ENCODE data around the gene KIR3DL2. TPM values are rescaled to one million over a fixed set of nuclear protein-coding genes. Genes with fewer than 3 reads are reported as not detected.
"Not testable (repeated sequence)": the region's sequence is repeated elsewhere in the genome, so short reads cannot be mapped to it uniquely, and the experiment has no call there.

KIR3DL2 gene
- polyA plus RNA-seq, 1 donor, result not detected

- H3K4me1 ChIP-seq (ENCODE audit: control insufficient read depth, insufficient read depth, low read length); H3K9me3 ChIP-seq (ENCODE audit: control insufficient read depth, low read depth, low read length); H3K27ac ChIP-seq (ENCODE audit: low read length); H3K36me3 ChIP-seq (ENCODE audit: control insufficient read depth, insufficient read depth, low read length); H3K27me3 ChIP-seq (ENCODE audit: control insufficient read depth, insufficient read depth, low read length); DNase-seq; H3K4me3 ChIP-seq (ENCODE audit: low read length): not testable (repeated sequence)
- WGBS (ENCODE audit: insufficient coverage, low lambda C conversion rate), result no CpG with 5 or more reads among the region's 16 CpGs
Observed at GRCh38 chr19:54894106-54894505, 43.9 kb downstream of the KIR3DL2 start.

- H3K36me3 ChIP-seq (ENCODE audit: control insufficient read depth, insufficient read depth, low read length), result no peaks in the 10 kb centered on the region
- DNase-seq, result no peak
- H3K4me3 ChIP-seq (ENCODE audit: low read length), result no peak overlapping the region
- H3K27me3 ChIP-seq (ENCODE audit: control insufficient read depth, insufficient read depth, low read length), result no peaks in the 10 kb centered on the region
- no peak overlapping the region for H3K27ac ChIP-seq (ENCODE audit: low read length)
- no peaks in the 10 kb centered on the region for H3K4me1 ChIP-seq (ENCODE audit: control insufficient read depth, insufficient read depth, low read length)
- H3K9me3 ChIP-seq (ENCODE audit: control insufficient read depth, low read depth, low read length), result no peaks in the 10 kb centered on the region
- WGBS (ENCODE audit: insufficient coverage, low lambda C conversion rate), result no CpG with 5 or more reads among the region's 2 CpGs
Observed at GRCh38 chr19:54896036-54896435, 45.8 kb downstream of the KIR3DL2 start.

GRCh38 chr19:54898685-54899084 is 48.4 kb downstream of the KIR3DL2 start:
- WGBS (ENCODE audit: insufficient coverage, low lambda C conversion rate), result 17% methylated on average over 1 of the region's 7 CpGs
- not testable (repeated sequence) for H3K9me3 ChIP-seq (ENCODE audit: control insufficient read depth, low read depth, low read length); H3K27me3 ChIP-seq (ENCODE audit: control insufficient read depth, insufficient read depth, low read length); H3K4me1 ChIP-seq (ENCODE audit: control insufficient read depth, insufficient read depth, low read length); DNase-seq; H3K27ac ChIP-seq (ENCODE audit: low read length); H3K36me3 ChIP-seq (ENCODE audit: control insufficient read depth, insufficient read depth, low read length); H3K4me3 ChIP-seq (ENCODE audit: low read length)

DNA sequence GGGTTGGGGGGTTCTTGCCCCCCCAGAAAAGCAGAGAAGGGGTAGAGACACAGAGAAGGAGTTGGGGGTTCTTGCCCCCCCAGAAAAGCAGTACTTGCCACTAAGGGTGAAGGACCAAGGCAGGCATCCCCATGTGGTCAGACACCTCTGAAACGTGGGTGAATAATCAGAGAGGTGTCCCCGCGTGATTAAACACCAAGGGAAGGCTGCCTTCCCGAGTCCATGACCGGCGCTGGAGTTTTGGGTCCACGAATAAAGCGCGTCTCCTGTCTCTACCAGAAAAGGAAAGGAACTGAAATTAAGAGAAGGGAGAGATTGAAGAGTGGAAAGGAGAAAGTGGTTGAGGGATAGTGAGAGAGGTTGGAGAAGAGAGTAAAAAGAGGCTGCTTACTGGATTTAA is 49.4 kb downstream of the KIR3DL2 start:
- not testable (repeated sequence) for H3K27ac ChIP-seq (ENCODE audit: low read length); H3K36me3 ChIP-seq (ENCODE audit: control insufficient read depth, insufficient read depth, low read length); H3K4me3 ChIP-seq (ENCODE audit: low read length); H3K27me3 ChIP-seq (ENCODE audit: control insufficient read depth, insufficient read depth, low read length); H3K9me3 ChIP-seq (ENCODE audit: control insufficient read depth, low read depth, low read length); DNase-seq; H3K4me1 ChIP-seq (ENCODE audit: control insufficient read depth, insufficient read depth, low read length)
- 98% methylated on average over 8 of the region's 9 CpGs for WGBS (ENCODE audit: insufficient coverage, low lambda C conversion rate)

- not testable (repeated sequence) for H3K27me3 ChIP-seq (ENCODE audit: control insufficient read depth, insufficient read depth, low read length); H3K27ac ChIP-seq (ENCODE audit: low read length); DNase-seq; H3K9me3 ChIP-seq (ENCODE audit: control insufficient read depth, low read depth, low read length); H3K36me3 ChIP-seq (ENCODE audit: control insufficient read depth, insufficient read depth, low read length); H3K4me3 ChIP-seq (ENCODE audit: low read length); H3K4me1 ChIP-seq (ENCODE audit: control insufficient read depth, insufficient read depth, low read length)
- WGBS (ENCODE audit: insufficient coverage, low lambda C conversion rate), result 40% methylated on average over 1 of the region's 8 CpGs
Observed at GRCh38 chr19:54901153-54901552, 50.9 kb downstream of the KIR3DL2 start.

DNA sequence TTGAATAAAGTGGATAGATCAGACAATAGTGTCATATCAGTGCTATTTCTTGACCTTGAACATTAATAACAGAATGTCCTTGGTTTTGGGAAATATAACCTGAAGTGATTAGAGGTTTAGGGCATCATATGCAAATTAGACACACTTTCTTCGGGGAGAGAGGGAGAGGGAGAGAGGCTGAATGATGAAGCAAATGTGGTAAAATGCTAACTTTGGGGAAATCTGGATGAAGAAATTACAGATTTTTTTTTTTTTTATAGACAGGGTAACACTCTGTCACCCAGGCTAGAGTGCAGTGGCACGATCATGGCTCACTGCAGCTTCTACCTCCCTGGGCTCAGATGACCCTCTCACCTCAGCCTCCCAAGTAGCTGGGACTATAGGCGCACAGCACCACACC is 51.8 kb downstream of the KIR3DL2 start:
- Histone ChIP-seq H3K9me3 (ENCODE audit: control insufficient read depth, low read depth, low read length) (no peaks in the 10 kb centered on the region), H3K27ac (ENCODE audit: low read length) (no peak overlapping the region), H3K36me3 (ENCODE audit: control insufficient read depth, insufficient read depth, low read length) (no peaks in the 10 kb centered on the region), H3K27me3 (ENCODE audit: control insufficient read depth, insufficient read depth, low read length) (no peaks in the 10 kb centered on the region), H3K4me3 (ENCODE audit: low read length) (no peak overlapping the region), H3K4me1 (ENCODE audit: control insufficient read depth, insufficient read depth, low read length) (no peaks in the 10 kb centered on the region)
- 100% methylated on average over 1 of the region's 3 CpGs for WGBS (ENCODE audit: insufficient coverage, low lambda C conversion rate)
- no peak for DNase-seq

DNA sequence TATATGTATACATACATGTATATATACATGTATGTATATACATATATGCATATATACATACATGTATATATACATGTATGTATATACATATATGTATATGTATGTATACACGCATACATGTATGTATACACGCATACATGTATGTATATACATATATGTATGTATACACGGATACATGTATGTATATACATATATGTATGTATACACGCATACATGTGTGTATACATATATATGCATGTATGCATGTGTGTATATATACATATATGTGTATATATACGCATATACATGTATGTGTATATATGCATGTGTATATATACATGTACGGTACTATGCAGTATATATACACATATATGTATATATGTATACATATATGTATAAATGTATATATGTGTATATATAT is 53.1 kb downstream of the KIR3DL2 start:
- H3K9me3 ChIP-seq (ENCODE audit: control insufficient read depth, low read depth, low read length), result no peaks in the 10 kb centered on the region
- no peaks in the 10 kb centered on the region for H3K27me3 ChIP-seq (ENCODE audit: control insufficient read depth, insufficient read depth, low read length)
- no peak for DNase-seq
- no CpG with 5 or more reads among the region's 6 CpGs for WGBS (ENCODE audit: insufficient coverage, low lambda C conversion rate)
- no peak overlapping the region for H3K4me3 ChIP-seq (ENCODE audit: low read length)
- no peaks in the 10 kb centered on the region for H3K36me3 ChIP-seq (ENCODE audit: control insufficient read depth, insufficient read depth, low read length)
- no peaks in the 10 kb centered on the region for H3K4me1 ChIP-seq (ENCODE audit: control insufficient read depth, insufficient read depth, low read length)
- H3K27ac ChIP-seq (ENCODE audit: low read length), result no peak overlapping the region

DNA sequence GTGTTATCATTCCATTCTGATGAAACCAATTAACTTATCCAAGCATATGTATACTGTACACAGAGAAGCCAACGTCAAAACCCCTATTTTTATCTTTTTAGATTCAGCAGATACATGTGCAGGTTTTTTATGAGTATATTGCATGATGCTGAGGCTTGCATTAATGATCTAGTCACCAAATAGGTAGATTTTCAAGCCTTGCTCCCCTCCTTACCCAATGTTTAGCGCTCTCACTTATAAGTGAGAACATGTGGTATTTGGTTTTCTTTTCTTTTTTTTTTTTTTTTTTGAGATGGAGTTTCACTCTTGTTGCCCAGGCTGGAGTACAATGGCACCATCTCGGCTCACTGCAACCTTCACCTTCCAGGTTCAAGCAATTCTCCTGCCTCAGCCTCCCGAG is 54.0 kb downstream of the KIR3DL2 start:
- not testable (repeated sequence) for H3K4me1 ChIP-seq (ENCODE audit: control insufficient read depth, insufficient read depth, low read length); H3K27ac ChIP-seq (ENCODE audit: low read length); H3K36me3 ChIP-seq (ENCODE audit: control insufficient read depth, insufficient read depth, low read length); H3K9me3 ChIP-seq (ENCODE audit: control insufficient read depth, low read depth, low read length); DNase-seq; H3K27me3 ChIP-seq (ENCODE audit: control insufficient read depth, insufficient read depth, low read length); H3K4me3 ChIP-seq (ENCODE audit: low read length)
- no CpG with 5 or more reads among the region's 4 CpGs for WGBS (ENCODE audit: insufficient coverage, low lambda C conversion rate)

- H3K27ac ChIP-seq (ENCODE audit: low read length), result no peak overlapping the region
- no peak for DNase-seq
- 57% methylated on average over 2 of the region's 5 CpGs for WGBS (ENCODE audit: insufficient coverage, low lambda C conversion rate)
- H3K4me3 ChIP-seq (ENCODE audit: low read length), result no peak overlapping the region
- no peaks in the 10 kb centered on the region for H3K27me3 ChIP-seq (ENCODE audit: control insufficient read depth, insufficient read depth, low read length)
- H3K9me3 ChIP-seq (ENCODE audit: control insufficient read depth, low read depth, low read length), result no peaks in the 10 kb centered on the region
- no peaks in the 10 kb centered on the region for H3K4me1 ChIP-seq (ENCODE audit: control insufficient read depth, insufficient read depth, low read length)
- no peaks in the 10 kb centered on the region for H3K36me3 ChIP-seq (ENCODE audit: control insufficient read depth, insufficient read depth, low read length)
Observed at GRCh38 chr19:54905421-54905802, 55.2 kb downstream of the KIR3DL2 start.

DNA sequence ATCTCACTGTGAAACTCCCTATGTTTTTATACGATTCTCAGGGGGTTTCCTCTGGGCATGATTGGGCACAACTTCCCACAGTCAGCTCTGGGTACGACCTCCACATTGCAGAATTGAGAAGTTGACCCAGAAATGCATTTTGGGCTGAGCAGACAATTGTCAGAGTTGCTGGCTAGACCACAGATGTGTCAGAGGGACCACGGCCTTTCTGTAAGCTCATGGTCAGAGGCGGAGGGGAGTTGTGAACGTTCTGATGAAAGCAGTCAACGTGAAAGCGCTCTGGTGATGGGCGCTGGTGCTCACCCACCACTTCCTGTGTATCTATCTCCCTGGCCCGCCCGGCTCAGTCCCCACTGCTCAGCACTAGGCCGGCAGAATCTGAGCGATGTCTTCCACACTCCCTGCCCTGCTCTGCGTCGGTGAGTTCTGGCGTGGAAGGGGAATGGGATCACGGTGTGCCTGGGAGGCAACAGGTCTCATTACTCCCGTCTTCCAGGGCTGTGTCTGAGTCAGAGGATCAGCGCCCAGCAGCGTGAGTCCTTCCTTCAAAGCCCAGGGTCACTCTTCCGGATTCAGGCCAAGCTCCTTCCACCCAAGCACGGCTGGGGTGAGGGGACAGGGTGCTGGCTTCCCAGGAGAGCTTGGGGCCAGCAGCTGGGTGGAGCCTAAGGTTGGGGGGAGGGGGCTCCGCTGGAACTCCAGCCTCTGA is 55.7 kb downstream of the KIR3DL2 start, which contains the start of gene NCR1:
TSS of gene NCR1 (plus strand) at position 346 of the 709 bp plus-strand sequence. CDS start at position 386, 40 bp downstream.
- H3K9me3 ChIP-seq (ENCODE audit: control insufficient read depth, low read depth, low read length), result no peaks in the 10 kb centered on the region
- H3K27ac ChIP-seq (ENCODE audit: low read length), result no peak within 1 kb of the TSS
- H3K4me1 ChIP-seq (ENCODE audit: control insufficient read depth, insufficient read depth, low read length), result no peaks in the 10 kb centered on the region
- WGBS (ENCODE audit: insufficient coverage, low lambda C conversion rate), result no CpG with 5 or more reads among the region's 22 CpGs
- H3K27me3 ChIP-seq (ENCODE audit: control insufficient read depth, insufficient read depth, low read length), result no peaks in the 10 kb centered on the region
- H3K36me3 ChIP-seq (ENCODE audit: control insufficient read depth, insufficient read depth, low read length), result no peaks in the 10 kb centered on the region
- H3K4me3 ChIP-seq (ENCODE audit: low read length), result no peak within 1 kb of the TSS
- no peak for DNase-seq

GRCh38 chr19:54906819-54907218 is 56.6 kb downstream of the KIR3DL2 start:
- Histone ChIP-seq H3K9me3 (ENCODE audit: control insufficient read depth, low read depth, low read length) (no peaks in the 10 kb centered on the region), H3K27me3 (ENCODE audit: control insufficient read depth, insufficient read depth, low read length) (no peaks in the 10 kb centered on the region), H3K4me3 (ENCODE audit: low read length) (no peak overlapping the region), H3K4me1 (ENCODE audit: control insufficient read depth, insufficient read depth, low read length) (no peaks in the 10 kb centered on the region), H3K36me3 (ENCODE audit: control insufficient read depth, insufficient read depth, low read length) (no peaks in the 10 kb centered on the region), H3K27ac (ENCODE audit: low read length) (no peak overlapping the region)
- DNase-seq, result no peak
- WGBS (ENCODE audit: insufficient coverage, low lambda C conversion rate), result no CpG with 5 or more reads among the region's 7 CpGs
